Measurements from ENCODE around the gene SFXN5.

Gene SFXN5

DNA sequence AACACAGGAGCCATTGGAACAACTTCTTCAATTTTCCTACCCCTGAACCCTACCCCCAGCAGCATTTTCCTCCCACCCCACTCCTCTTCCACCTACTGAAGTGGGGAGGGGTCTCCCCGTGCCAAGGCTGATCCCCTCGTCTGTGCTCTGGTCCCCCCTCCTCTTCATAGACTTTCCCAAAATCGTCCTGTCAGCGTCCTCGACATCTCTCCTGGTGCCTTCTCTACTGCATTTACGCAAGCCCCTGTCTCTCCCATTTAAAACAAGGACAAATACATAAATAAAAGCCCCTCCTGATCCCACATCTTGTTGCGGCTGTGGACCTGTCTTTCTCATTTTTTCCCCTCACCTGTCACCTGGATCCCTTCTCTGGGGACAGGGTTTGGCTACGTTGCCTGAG lies 112.0 kb downstream of the SFXN5 start:
- H3K4me3 ChIP-seq, result no peak overlapping the region
- TF ChIP-seq, protein P1, sequence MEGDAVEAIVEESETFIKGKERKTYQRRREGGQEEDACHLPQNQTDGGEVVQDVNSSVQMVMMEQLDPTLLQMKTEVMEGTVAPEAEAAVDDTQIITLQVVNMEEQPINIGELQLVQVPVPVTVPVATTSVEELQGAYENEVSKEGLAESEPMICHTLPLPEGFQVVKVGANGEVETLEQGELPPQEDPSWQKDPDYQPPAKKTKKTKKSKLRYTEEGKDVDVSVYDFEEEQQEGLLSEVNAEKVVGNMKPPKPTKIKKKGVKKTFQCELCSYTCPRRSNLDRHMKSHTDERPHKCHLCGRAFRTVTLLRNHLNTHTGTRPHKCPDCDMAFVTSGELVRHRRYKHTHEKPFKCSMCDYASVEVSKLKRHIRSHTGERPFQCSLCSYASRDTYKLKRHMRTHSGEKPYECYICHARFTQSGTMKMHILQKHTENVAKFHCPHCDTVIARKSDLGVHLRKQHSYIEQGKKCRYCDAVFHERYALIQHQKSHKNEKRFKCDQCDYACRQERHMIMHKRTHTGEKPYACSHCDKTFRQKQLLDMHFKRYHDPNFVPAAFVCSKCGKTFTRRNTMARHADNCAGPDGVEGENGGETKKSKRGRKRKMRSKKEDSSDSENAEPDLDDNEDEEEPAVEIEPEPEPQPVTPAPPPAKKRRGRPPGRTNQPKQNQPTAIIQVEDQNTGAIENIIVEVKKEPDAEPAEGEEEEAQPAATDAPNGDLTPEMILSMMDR (IDR thresholded peaks at IDR 0.05), result no peak
- DNase-seq, result no peak
- peaks cover 0 to 28% (median 0%) of the 10 kb centered on the region in 3 donors for H3K36me3 ChIP-seq
- H3K27ac ChIP-seq, result no peak overlapping the region
- no peaks in the 10 kb centered on the region for H3K27me3 ChIP-seq
- no peaks in the 10 kb centered on the region for H3K4me1 ChIP-seq
- intact Hi-C loops (cut with DNase I; ENCODE audit: low total_unique reads), result no loop called here
- no peaks in the 10 kb centered on the region for H3K9me3 ChIP-seq

DNA sequence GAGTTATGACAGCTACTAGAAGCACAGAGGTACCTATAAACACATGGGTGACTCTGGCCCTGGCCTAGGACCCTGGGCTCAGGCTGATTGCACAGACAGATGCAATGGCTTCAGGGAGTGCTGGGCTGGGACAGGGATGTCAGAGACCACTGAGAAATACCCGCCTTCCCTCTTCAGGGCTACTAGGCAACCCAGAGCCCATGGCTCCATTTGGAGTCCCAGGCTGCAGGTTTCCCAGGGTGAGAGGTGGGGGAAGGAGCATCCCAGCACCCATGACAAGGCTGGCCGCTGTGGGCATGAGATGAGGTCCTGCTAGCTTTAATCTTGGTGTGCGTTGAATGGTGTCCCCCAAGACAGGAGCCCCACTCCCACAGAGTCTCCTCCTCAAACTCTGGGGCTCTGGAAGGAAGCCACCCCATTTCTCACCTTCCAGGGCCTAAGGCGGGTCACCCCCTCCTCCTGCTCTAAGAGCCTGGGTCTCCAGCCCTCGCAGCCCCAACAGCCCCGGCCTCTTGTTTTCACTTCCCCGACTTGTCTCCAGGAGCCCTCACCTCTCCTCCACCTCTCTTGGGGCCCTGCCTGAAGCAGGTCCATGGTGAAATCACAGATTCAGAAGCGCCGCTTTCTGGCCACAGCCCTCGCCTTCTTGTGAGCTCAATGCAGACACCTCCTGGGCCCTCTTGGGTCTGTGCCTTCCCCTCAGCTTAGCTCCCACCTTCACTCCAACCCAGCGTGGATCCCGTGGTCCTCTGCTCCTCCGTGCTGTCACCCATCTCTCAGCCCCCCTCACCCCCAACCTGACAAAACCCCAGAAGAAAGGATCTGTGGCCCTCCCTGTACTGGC lies 112.7 kb downstream of the SFXN5 start:
- Histone ChIP-seq H3K36me3 (peaks cover 0 to 28% (median 0%) of the 10 kb centered on the region in 3 donors), H3K4me1 (no peaks in the 10 kb centered on the region), H3K4me3 (no peak overlapping the region), H3K27ac (no peak overlapping the region), H3K9me3 (no peaks in the 10 kb centered on the region), H3K27me3 (no peaks in the 10 kb centered on the region)
- DNase-seq, result no peak
- intact Hi-C loops (cut with DNase I; ENCODE audit: low total_unique reads), result no loop called here
- TF ChIP-seq, protein P1 (IDR thresholded peaks at IDR 0.05), result no peak

DNA sequence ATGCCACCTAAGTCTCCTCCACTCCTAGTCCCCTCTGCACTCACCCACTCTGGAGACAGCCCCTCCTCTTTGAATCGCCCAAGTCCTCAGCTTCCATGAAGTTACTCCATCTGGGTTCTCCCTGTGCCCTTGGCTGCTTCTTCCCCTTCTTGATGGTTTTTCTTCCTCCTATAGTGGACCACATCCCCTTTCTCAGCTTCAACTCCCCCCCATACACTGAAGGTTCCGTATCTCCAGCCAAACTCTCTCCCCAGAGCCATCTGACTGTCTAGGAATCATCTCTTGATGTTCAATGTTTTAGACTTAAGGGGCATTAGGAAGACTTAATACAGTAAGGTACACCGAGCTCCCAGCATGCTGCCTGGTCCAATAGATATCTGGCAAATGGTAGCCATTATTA lies 114.6 kb downstream of the SFXN5 start:
- DNase-seq, result no peak
- intact Hi-C loops (cut with DNase I; ENCODE audit: low total_unique reads), result no loop called here
- peaks cover 0 to 28% (median 0%) of the 10 kb centered on the region in 3 donors for H3K36me3 ChIP-seq
- H3K27me3 ChIP-seq, result no peaks in the 10 kb centered on the region
- TF ChIP-seq, protein P1 (IDR thresholded peaks at IDR 0.05), result no peak
- no peaks in the 10 kb centered on the region for H3K4me1 ChIP-seq
- H3K27ac ChIP-seq, result no peak overlapping the region
- no peak overlapping the region for H3K4me3 ChIP-seq
- H3K9me3 ChIP-seq, result no peaks in the 10 kb centered on the region

DNA sequence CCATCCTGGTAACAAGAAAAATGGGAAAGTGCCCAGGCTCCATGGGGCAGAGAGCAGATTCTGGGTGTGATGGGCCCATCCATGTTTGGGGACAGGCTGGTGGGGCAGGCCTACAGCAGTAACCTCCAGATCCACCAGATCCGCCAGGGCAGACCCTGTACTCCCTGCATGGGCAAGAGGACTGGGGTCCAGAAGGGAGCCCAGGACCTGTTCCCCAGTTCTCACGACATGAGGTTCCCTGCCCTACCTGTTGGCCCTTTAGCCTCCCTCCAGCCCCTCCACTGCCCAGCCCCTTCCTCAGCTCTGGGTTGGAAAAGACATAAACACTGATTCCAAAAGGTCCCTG lies 115.5 kb downstream of the SFXN5 start:
- Histone ChIP-seq H3K27me3 (no peaks in the 10 kb centered on the region), H3K4me1 (no peaks in the 10 kb centered on the region), H3K36me3 (peaks cover 0 to 28% (median 0%) of the 10 kb centered on the region in 3 donors), H3K4me3 (no peak overlapping the region), H3K9me3 (no peaks in the 10 kb centered on the region), H3K27ac (no peak overlapping the region)
- intact Hi-C loops (cut with DNase I; ENCODE audit: low total_unique reads), result no loop called here
- TF ChIP-seq, protein P1 (IDR thresholded peaks at IDR 0.05), result no peak
- DNase-seq, result no peak

DNA sequence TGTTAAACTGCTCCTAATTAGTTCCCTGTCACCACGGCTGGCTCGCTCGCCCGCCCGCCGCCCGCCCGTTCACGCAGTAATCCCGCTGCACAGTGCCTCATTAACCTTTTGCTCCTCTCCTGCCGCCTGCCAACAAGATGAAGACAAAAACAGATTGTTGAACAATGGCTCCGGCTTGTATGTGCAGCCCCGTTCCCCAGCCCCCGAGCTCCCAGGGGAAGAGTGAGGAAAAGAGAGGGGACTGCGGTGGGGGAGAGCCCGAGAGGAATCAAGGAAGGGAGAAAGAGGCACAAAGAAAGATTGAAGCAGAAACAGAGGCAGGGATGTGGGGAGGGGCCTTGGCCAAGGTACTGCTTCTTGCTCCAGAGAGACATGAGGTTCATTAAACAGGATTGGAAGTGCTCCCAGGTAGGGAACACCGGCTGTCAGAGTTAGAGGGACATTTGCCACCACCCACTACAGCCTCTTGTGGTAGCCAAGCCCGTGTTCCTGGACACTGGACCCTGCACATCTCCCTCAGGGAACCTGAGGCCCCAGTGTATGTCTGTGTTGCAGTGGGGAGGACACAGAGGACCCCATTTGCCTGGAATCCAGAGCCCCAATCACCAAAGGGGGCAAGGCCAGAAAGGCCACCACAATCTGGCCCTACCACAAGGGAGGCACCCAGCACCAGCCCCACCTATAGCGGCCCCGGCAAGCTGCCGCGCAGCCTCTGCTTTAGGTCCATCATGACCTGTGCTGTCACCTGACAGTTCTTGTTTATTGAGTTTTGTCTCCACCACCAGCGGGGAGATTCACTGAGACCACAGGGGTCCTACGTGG lies 116.1 kb downstream of the SFXN5 start:
- Histone ChIP-seq H3K4me1 (no peaks in the 10 kb centered on the region), H3K36me3 (peaks cover 0 to 28% (median 0%) of the 10 kb centered on the region in 3 donors), H3K27ac (no peak overlapping the region), H3K9me3 (no peaks in the 10 kb centered on the region), H3K27me3 (no peaks in the 10 kb centered on the region), H3K4me3 (no peak overlapping the region)
- intact Hi-C loops (cut with DNase I; ENCODE audit: low total_unique reads), result no loop called here
- no peak for DNase-seq
- TF ChIP-seq, protein P1 (IDR thresholded peaks at IDR 0.05), result no peak
